HepG2 (cell line): ENCODE results near the gene TKTL1. TPM values are rescaled to one million over a fixed set of nuclear protein-coding genes. Genes with fewer than 3 reads are reported as not detected.
A peak's percentile ranks its signal among the peaks of the same experiment; 100 is the strongest.

Source experiments
- ATAC-seq: fragments of 200-7000 bp; cut with Tn5 transposase; 3 replicates; pipeline ENCODE4 v1.9.1; 2020; ENCODE audit warnings: mild to moderate bottlenecking, moderate library complexity
- BruUV-seq: library from RNA; stranded (reverse); fragments of 400-500 nt; replicated peaks from 2 replicates; lab custom pipeline; 2021; lab: Mats Ljungman, UMichigan
- CTCF ChIA-PET: fragments of 300-600 bp; formaldehyde crosslinking; extraction: SDS; loops from one replicate; lab custom pipeline; 2021; ENCODE audit warnings: low total read pairs, inconsistent platforms, low intra/inter-chr PET ratio; lab: Yijun Ruan, JAX
- POLR2A ChIA-PET: fragments of 350-600 bp; sonication (Branson Sonifier 250); formaldehyde crosslinking; loops from one replicate; lab custom pipeline; 2020; ENCODE audit warnings: antibody characterized with exemption, inconsistent platforms; lab: Yijun Ruan, JAX
- DNase-seq: peaks from one replicate; pipeline ENCODE4 v3.0.0-alpha.2; 2015; ENCODE audit warnings: low spot score
- FAIRE-seq: peaks from 3 replicates; lab custom pipeline; 2011; peaks lifted over from hg19 to GRCh38; lab: Jason Lieb, UNC
- H2AFZ ChIP-seq: one replicate; pipeline ENCODE4 v1.6.1; 2011; ENCODE audit warnings: low read length, inconsistent platforms
- H3K27ac ChIP-seq: fragments of 300-600 bp; 3 replicates; pipeline ENCODE4 v1.8.0; 2011; ENCODE audit warnings: mixed run types, mild to moderate bottlenecking, mixed read lengths, low read length, inconsistent platforms; ENCODE audit not compliant: insufficient read depth; ENCODE audit errors: extremely low read length
- H3K27me3 ChIP-seq, 2 experiments: fragments of 200-600 bp in 1 of 2; 2 replicates in 1 of 2; 3 replicates in 1 of 2; pipeline versions ENCODE4 v1.6.0 to v1.8.0; 2011; ENCODE audit warnings: low read length in 2 of 2, mild to moderate bottlenecking in 2 of 2, moderate library complexity in 2 of 2, inconsistent platforms in 1 of 2; ENCODE audit not compliant: insufficient read depth in 2 of 2, control insufficient read depth in 1 of 2
- H3K36me3 ChIP-seq, 2 experiments: fragments of 200-600 bp in 1 of 2; replicated peaks in 1 of 2; 2 replicates in 1 of 2; 3 replicates in 1 of 2; pipeline versions ENCODE4 v1.5.1 to v1.8.0; 2011; ENCODE audit warnings: low read length in 2 of 2, inconsistent platforms in 1 of 2; ENCODE audit not compliant: insufficient read depth in 2 of 2, control insufficient read depth in 1 of 2
- H3K4me1 ChIP-seq: 2 replicates; pipeline ENCODE4 v1.5.1; 2012; ENCODE audit warnings: low read length, inconsistent platforms; ENCODE audit not compliant: insufficient read depth
- H3K4me2 ChIP-seq: 2 replicates; pipeline ENCODE4 v1.6.0; 2011; ENCODE audit warnings: low read depth, low read length, inconsistent platforms
- H3K4me3 ChIP-seq, 3 experiments: fragments of 200-600 bp in 1 of 3; sonication (generic), shearing (Covaris generic) in 1 of 3; replicated peaks in 1 of 3; 2 replicates each; pipeline ENCODE4 v1.5.1; 2011 to 2016; ENCODE audit warnings: low read length in 3 of 3, inconsistent platforms in 2 of 3, low read depth in 2 of 3, mild to moderate bottlenecking in 2 of 3, control low read depth in 1 of 3, mixed read lengths in 1 of 3; ENCODE audit not compliant: insufficient read depth in 1 of 3
- H3K79me2 ChIP-seq: one replicate; pipeline ENCODE4 v1.6.1; 2011; ENCODE audit warnings: low read length, inconsistent platforms; ENCODE audit not compliant: insufficient read depth
- H3K9ac ChIP-seq: 2 replicates; pipeline ENCODE4 v1.6.0; 2011; ENCODE audit warnings: mild to moderate bottlenecking, low read depth, low read length, inconsistent platforms; ENCODE audit not compliant: insufficient read depth
- H3K9me3 ChIP-seq: 2 replicates; pipeline ENCODE4 v1.5.1; 2012; ENCODE audit warnings: mild to moderate bottlenecking, low read length
- H4K20me1 ChIP-seq: 2 replicates; pipeline ENCODE4 v1.6.0; 2011; ENCODE audit warnings: inconsistent platforms, mild to moderate bottlenecking, low read length, moderate library complexity; ENCODE audit not compliant: insufficient read depth
- CHD2 ChIP-seq: IDR thresholded peaks from 2 replicates; pipeline ENCODE4 v1.6.1; 2011; ENCODE audit warnings: low read depth, low read length, improper control_type of control experiment
- DMTF1 ChIP-seq: sonication (generic); formaldehyde crosslinking; IDR thresholded peaks from 2 replicates; pipeline ENCODE4 v1.4.0; 2020; ENCODE audit warnings: mild to moderate bottlenecking, missing genetic modification reagents
- PAX8 ChIP-seq: sonication (generic); formaldehyde crosslinking; IDR thresholded peaks from 2 replicates; pipeline ENCODE4 v1.8.0; 2022; ENCODE audit warnings: mild to moderate bottlenecking, missing genetic modification reagents, borderline replicate concordance
- POLR2AphosphoS5 ChIP-seq: IDR thresholded peaks from 2 replicates; pipeline ENCODE4 v1.6.1; 2012; ENCODE audit warnings: low read depth, low read length
- REL ChIP-seq: sonication (generic); formaldehyde crosslinking; conservative IDR thresholded peaks from 2 replicates; pipeline ENCODE4 v1.8.0; 2022; ENCODE audit warnings: mild to moderate bottlenecking, missing genetic modification reagents, moderate library complexity
- SIN3A ChIP-seq: IDR thresholded peaks from 2 replicates; pipeline ENCODE4 v1.6.1; 2011; ENCODE audit warnings: low read depth, mild to moderate bottlenecking, control low read depth, low read length, borderline replicate concordance
- SMAD1 ChIP-seq: sonication (generic); formaldehyde crosslinking; IDR thresholded peaks from 2 replicates; pipeline ENCODE4 v1.4.0; 2020; ENCODE audit warnings: missing genetic modification reagents, low read depth, mild to moderate bottlenecking, borderline replicate concordance
- ZFP91 ChIP-seq: sonication (generic); formaldehyde crosslinking; IDR thresholded peaks from 2 replicates; pipeline ENCODE4 v1.9.0; 2022; ENCODE audit warnings: missing genetic modification reagents, mild to moderate bottlenecking, borderline replicate concordance
- ZNF430 ChIP-seq: sonication (generic); formaldehyde crosslinking; IDR thresholded peaks from 2 replicates; pipeline ENCODE4 v1.9.0; 2021; ENCODE audit warnings: mild to moderate bottlenecking, missing genetic modification reagents
- ZNF639 ChIP-seq: conservative IDR thresholded peaks from 2 replicates; pipeline ENCODE4 v1.6.1; 2018; ENCODE audit warnings: missing genetic modification reagents
- ZNF792 ChIP-seq: IDR thresholded peaks from 2 replicates; pipeline ENCODE4 v1.6.1; 2016
- WGBS: methylation state at CpG from one replicate; pipeline ENCODE4 v1.1.6; 2017; ENCODE audit warnings: low lambda C conversion rate; 5-methylcytosine and 5-hydroxymethylcytosine counted together
- in situ Hi-C: cut with HindIII; loops from 2 replicates; pipeline ENCODE4 v1.10.0; 2017; ENCODE audit warnings: low pct_unique_long_range_greater_than_20kb; ENCODE audit not compliant: extremely low pct_ligation_motif_present
- intact Hi-C: fragments of 100-400 bp; cut with micrococcal nuclease; formaldehyde crosslinking; loops from one replicate; pipeline ENCODE4 v1.10.0; 2022; ENCODE audit not compliant: unreplicated experiment
- polyA plus RNA-seq, 8 experiments: library from polyadenylated mRNA; depleted of rRNA in 3 of 8; stranded (reverse) in 7 of 8; unstranded in 1 of 8; fragments of >200 nt; fragmentation: Illumina TruSeq in 4 of 8; extraction: Trizol in 4 of 8; gene quantifications; 2 replicates each; pipeline versions ENCODE4 v1.2.1 to v1.2.3, GENCODE V29; 2011 to 2016; ENCODE audit warnings: low read depth in 4 of 8, missing spikeins in 1 of 8, mixed read lengths in 1 of 8; ENCODE audit not compliant: insufficient read depth in 1 of 8
- total RNA-seq, 5 experiments: library from RNA; depleted of rRNA; stranded (reverse); fragments of >200 nt; fragmentation: Illumina TruSeq; extraction: Trizol; gene quantifications; 2 replicates each; pipeline ENCODE4 v1.2.3, GENCODE V29; 2016; ENCODE audit warnings: low read depth in 1 of 5
- TF ChIP-seq, protein P1 (sequence below), 2 experiments: sonication (generic) in 1 of 2; formaldehyde crosslinking in 1 of 2; IDR thresholded peaks; 2 replicates each; pipeline versions ENCODE4 v1.4.0 to v1.6.1; 2018 to 2020; ENCODE audit warnings: missing genetic modification reagents in 2 of 2, borderline replicate concordance in 1 of 2, low read depth in 1 of 2, mild to moderate bottlenecking in 1 of 2, missing biosample characterization in 1 of 2
- TF ChIP-seq, protein P2 (sequence below): sonication (generic); formaldehyde crosslinking; IDR thresholded peaks from 2 replicates; pipeline ENCODE4 v1.4.0; 2020; ENCODE audit warnings: missing genetic modification reagents

Gene TKTL1
- total and polyA plus RNA-seq, 2 of the 13 experiments (the other 11 are each of a cell fraction or from before 2014, with no cell fraction given): not detected

DNA sequence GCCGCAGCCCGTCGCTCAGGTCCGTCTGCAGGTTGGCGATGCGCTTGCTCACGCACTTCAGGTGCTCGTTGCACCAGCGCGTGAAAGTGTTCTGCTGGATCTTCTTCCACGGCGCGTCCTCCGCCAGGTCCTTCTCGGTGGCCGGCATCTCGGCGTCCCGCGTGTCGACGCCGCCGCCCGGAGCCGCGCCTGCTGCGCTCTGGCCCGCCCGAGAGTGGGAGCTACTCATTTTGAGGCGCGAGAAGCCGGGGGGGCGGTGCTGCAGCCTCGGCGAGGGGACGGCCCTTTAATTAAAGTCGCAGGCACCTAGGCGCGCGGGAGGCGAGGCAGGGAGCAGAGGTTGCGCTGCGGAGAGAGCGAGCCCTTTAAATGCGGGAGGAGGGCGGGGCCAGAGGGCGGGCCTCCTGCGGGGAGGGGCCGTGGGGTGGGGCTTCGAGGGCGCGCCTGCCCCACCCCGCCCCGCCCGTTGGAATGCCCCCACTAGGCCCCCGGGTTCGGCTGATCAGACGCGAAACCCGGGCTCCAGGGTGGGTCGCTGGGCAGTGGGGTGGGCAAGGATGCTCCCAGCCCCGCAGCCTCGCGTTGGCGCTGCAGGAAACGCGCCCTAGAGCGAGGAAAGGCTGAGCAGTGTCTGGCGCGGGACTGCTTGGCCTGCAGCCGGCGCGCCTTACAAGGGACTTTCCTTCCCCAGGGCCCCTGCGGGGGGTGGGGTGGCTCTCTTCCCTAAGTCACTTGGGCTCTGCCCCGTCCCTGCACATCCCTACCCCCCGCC lies 75.6 kb downstream of the TKTL1 start:
- H4K20me1 ChIP-seq: peaks cover 7% of the 10 kb centered on the region; the same call in 1 of the 2 replicates
- peak overlapping the region; percentile 65 to 92 (median 80) for H3K4me3 ChIP-seq
- H3K27me3 ChIP-seq: no peaks in the 10 kb centered on the region
- BruUV-seq: no TSS peak
- peak overlapping the region; percentile 58 for H3K27ac ChIP-seq
- H2AFZ ChIP-seq: no peak overlapping the region
- H3K36me3 ChIP-seq: peaks cover 5 to 11% of the 10 kb centered on the region in 2 experiments; a peak in 3 of 5 replicates
- H3K9ac ChIP-seq: peak overlapping the region; percentile 87
- H3K4me2 ChIP-seq: peak overlapping the region; percentile 92
- ChIA-PET POLR2A (interaction anchor here (0.7 to 3.0 kb wide), 9 partner anchors 8 to 171 kb away, joined by 3 to 17 read pairs (median 4); partner anchors contain the start of genes EMD, RPL10 and SLC10A3), CTCF (interaction anchor here (0.9 kb wide), 1 partner anchor 164 kb away, joined by 4 read pairs; no protein-coding TSS in a partner anchor)
- in situ Hi-C loops (no loop called here), intact Hi-C loops (no loop called here)
- H3K9me3 ChIP-seq: no peaks in the 10 kb centered on the region
- FAIRE-seq (no peak), DNase-seq (peak; percentile 85), ATAC-seq (peak; percentile 57)
- H3K4me1 ChIP-seq: peaks cover 37% of the 10 kb centered on the region
- peaks cover 22% of the 10 kb centered on the region for H3K79me2 ChIP-seq
- WGBS: no CpG with 5 or more reads among the region's 77 CpGs
- TF ChIP-seq CHD2 (no peak), SIN3A (no peak), REL (CRISPR knock-in tag) (no peak), ZNF639 (CRISPR knock-in tag) (no peak), ZNF430 (CRISPR knock-in tag) (0 out of 2 replicates have a peak, but pooled peaks have one; percentile 64), ZNF792 (CRISPR knock-in tag) (no peak), DMTF1 (CRISPR knock-in tag) (no peak), ZFP91 (CRISPR knock-in tag) (peak; percentile 100), POLR2AphosphoS5 (peak; percentile 70), SMAD1 (CRISPR knock-in tag) (no peak), PAX8 (CRISPR knock-in tag) (no peak)
- TF ChIP-seq, protein P1, sequence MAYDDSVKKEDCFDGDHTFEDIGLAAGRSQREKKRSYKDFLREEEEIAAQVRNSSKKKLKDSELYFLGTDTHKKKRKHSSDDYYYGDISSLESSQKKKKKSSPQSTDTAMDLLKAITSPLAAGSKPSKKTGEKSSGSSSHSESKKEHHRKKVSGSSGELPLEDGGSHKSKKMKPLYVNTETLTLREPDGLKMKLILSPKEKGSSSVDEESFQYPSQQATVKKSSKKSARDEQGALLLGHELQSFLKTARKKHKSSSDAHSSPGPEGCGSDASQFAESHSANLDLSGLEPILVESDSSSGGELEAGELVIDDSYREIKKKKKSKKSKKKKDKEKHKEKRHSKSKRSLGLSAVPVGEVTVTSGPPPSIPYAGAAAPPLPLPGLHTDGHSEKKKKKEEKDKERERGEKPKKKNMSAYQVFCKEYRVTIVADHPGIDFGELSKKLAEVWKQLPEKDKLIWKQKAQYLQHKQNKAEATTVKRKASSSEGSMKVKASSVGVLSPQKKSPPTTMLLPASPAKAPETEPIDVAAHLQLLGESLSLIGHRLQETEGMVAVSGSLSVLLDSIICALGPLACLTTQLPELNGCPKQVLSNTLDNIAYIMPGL (CRISPR knock-in tag; IDR thresholded peaks at IDR 0.05; ENCODE audit: borderline replicate concordance in 1 of 2, low read depth in 1 of 2): 0 out of 4 replicates have a peak, but pooled peaks have one; percentile 21 to 57
- TF ChIP-seq, protein P2, sequence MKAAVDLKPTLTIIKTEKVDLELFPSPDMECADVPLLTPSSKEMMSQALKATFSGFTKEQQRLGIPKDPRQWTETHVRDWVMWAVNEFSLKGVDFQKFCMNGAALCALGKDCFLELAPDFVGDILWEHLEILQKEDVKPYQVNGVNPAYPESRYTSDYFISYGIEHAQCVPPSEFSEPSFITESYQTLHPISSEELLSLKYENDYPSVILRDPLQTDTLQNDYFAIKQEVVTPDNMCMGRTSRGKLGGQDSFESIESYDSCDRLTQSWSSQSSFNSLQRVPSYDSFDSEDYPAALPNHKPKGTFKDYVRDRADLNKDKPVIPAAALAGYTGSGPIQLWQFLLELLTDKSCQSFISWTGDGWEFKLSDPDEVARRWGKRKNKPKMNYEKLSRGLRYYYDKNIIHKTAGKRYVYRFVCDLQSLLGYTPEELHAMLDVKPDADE (CRISPR knock-in tag): no peak
